HepG2 (cell line): ENCODE data around the gene SNAI3. TPM values are rescaled to one million over a fixed set of nuclear protein-coding genes. Genes with fewer than 3 reads are reported as not detected.

Source experiments
- ARID2 ChIP-seq: sonication (generic); formaldehyde crosslinking; IDR thresholded peaks from 2 replicates; pipeline ENCODE4 v1.8.1; 2022; ENCODE audit warnings: mild to moderate bottlenecking, missing genetic modification reagents, borderline replicate concordance
- HIVEP1 ChIP-seq: sonication (generic); formaldehyde crosslinking; IDR thresholded peaks from 2 replicates; pipeline ENCODE4 v1.4.0; 2020; ENCODE audit warnings: mild to moderate bottlenecking, missing genetic modification reagents
- HOXA9 ChIP-seq: sonication (generic); formaldehyde crosslinking; IDR thresholded peaks from 2 replicates; pipeline ENCODE4 v1.8.1; 2022; ENCODE audit warnings: missing genetic modification reagents, mild to moderate bottlenecking, moderate library complexity, borderline replicate concordance
- KLF13 ChIP-seq: sonication (generic); formaldehyde crosslinking; IDR thresholded peaks from 2 replicates; pipeline ENCODE4 v1.4.0; 2020; ENCODE audit warnings: mild to moderate bottlenecking, missing genetic modification reagents
- MED8 ChIP-seq: sonication (generic); formaldehyde crosslinking; IDR thresholded peaks from 2 replicates; pipeline ENCODE4 v1.8.1; 2023; ENCODE audit warnings: mild to moderate bottlenecking, missing genetic modification reagents; ENCODE audit not compliant: insufficient replicate concordance
- ZBTB49 ChIP-seq: sonication (generic); formaldehyde crosslinking; IDR thresholded peaks from 2 replicates; pipeline ENCODE4 v1.4.0; 2020; ENCODE audit warnings: missing genetic modification reagents, borderline replicate concordance
- ZBTB7A ChIP-seq: sonication (generic); formaldehyde crosslinking; IDR thresholded peaks from 2 replicates; pipeline ENCODE4 v1.8.0; 2022; ENCODE audit warnings: mild to moderate bottlenecking, missing genetic modification reagents
- ZEB1 ChIP-seq: IDR thresholded peaks from 2 replicates; pipeline ENCODE4 v1.6.1; 2012; ENCODE audit warnings: mild to moderate bottlenecking, low read depth, inconsistent platforms; ENCODE audit not compliant: insufficient replicate concordance
- ZNF275 ChIP-seq: sonication (generic); formaldehyde crosslinking; IDR thresholded peaks from 2 replicates; pipeline ENCODE4 v1.8.0; 2022; ENCODE audit warnings: missing genetic modification reagents, mild to moderate bottlenecking, inconsistent platforms, borderline replicate concordance
- ZNF33B ChIP-seq: sonication (generic); formaldehyde crosslinking; IDR thresholded peaks from 2 replicates; pipeline ENCODE4 v1.5.1; 2020; ENCODE audit warnings: mild to moderate bottlenecking, missing genetic modification reagents
- ZNF557 ChIP-seq: sonication (generic); formaldehyde crosslinking; IDR thresholded peaks from 2 replicates; pipeline ENCODE4 v1.4.0; 2020; ENCODE audit warnings: missing genetic modification reagents
- ZNF576 ChIP-seq: sonication (generic); formaldehyde crosslinking; IDR thresholded peaks from 2 replicates; pipeline ENCODE4 v1.4.0; 2020; ENCODE audit warnings: mild to moderate bottlenecking, missing genetic modification reagents
- ZNF652 ChIP-seq: IDR thresholded peaks from 2 replicates; pipeline ENCODE4 v1.6.1; 2016; ENCODE audit warnings: low read depth, borderline replicate concordance
- ZSCAN20 ChIP-seq: sonication (generic); formaldehyde crosslinking; IDR thresholded peaks from 2 replicates; pipeline ENCODE4 v1.4.0; 2020; ENCODE audit warnings: missing genetic modification reagents, mild to moderate bottlenecking, borderline replicate concordance
- polyA plus RNA-seq, 8 experiments: library from polyadenylated mRNA; depleted of rRNA in 3 of 8; stranded (reverse) in 7 of 8; unstranded in 1 of 8; fragments of >200 nt; fragmentation: Illumina TruSeq in 4 of 8; extraction: Trizol in 4 of 8; gene quantifications; 2 replicates each; pipeline versions ENCODE4 v1.2.1 to v1.2.3, GENCODE V29; 2011 to 2016; ENCODE audit warnings: low read depth in 4 of 8, missing spikeins in 1 of 8, mixed read lengths in 1 of 8; ENCODE audit not compliant: insufficient read depth in 1 of 8
- total RNA-seq, 5 experiments: library from RNA; depleted of rRNA; stranded (reverse); fragments of >200 nt; fragmentation: Illumina TruSeq; extraction: Trizol; gene quantifications; 2 replicates each; pipeline ENCODE4 v1.2.3, GENCODE V29; 2016; ENCODE audit warnings: low read depth in 1 of 5
- TF ChIP-seq, protein P1 (sequence below): sonication (generic); formaldehyde crosslinking; IDR thresholded peaks from 2 replicates; pipeline ENCODE4 v1.4.0; 2020; ENCODE audit warnings: missing genetic modification reagents
- TF ChIP-seq, protein P2 (sequence below): sonication (generic); formaldehyde crosslinking; IDR thresholded peaks from 2 replicates; pipeline ENCODE4 v1.4.0; 2020; ENCODE audit warnings: missing genetic modification reagents
- TF ChIP-seq, protein P3 (sequence below): IDR thresholded peaks from 2 replicates; pipeline ENCODE4 v1.6.1; 2016
- TF ChIP-seq, protein P4 (sequence below): sonication (generic); formaldehyde crosslinking; IDR thresholded peaks from 2 replicates; pipeline ENCODE4 v1.8.0; 2022; ENCODE audit warnings: mild to moderate bottlenecking, missing genetic modification reagents, moderate library complexity

The SNAI3 gene
- total and polyA plus RNA-seq, 2 of the 13 experiments (the other 11 are each of a cell fraction or from before 2014, with no cell fraction given) = 0.09 to 0.18 TPM

DNA sequence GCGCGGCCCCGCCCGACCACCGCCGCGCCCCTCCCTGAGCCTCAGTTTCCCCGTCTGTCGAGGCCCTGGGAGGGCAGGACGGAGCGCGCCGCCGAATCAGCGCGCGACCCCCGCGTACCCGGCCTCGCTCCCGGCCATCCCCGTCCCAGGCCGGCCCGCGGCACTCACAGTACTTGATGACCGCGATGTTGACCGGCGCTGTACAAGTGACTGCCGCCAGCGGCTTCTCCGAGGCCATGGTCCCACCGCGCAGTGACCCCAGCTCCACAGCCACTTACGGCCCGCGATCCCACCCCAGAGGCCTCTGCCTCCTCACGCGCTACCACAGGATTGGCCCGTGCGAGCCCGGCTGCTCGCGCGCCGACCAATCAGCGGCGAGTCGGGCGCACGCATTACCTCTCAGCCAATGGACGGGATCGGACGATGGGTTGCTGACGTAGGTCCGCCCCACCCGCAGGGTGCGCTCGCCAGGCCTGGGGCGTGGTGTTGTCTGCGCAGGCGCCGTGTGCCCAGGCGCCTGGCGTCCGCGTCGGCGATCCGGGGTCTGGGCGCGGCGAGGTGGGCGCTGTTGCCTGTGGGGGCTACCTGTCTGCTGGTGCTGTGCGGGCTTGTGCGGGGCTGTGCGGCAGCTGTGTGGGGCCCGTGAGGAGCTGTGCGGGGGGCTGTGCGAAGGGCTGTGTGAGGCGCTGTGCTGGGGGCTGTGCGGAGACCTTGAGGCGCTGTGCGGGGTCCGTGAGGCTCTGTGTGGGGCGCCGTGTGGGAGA, 23.3 kb downstream of the SNAI3 start, which contains the start of gene MVD (continued):
- no peak; the same call in 1 of the 2 replicates for TF ChIP-seq ZBTB49 (CRISPR knock-in tag)
- TF ChIP-seq, protein P1, sequence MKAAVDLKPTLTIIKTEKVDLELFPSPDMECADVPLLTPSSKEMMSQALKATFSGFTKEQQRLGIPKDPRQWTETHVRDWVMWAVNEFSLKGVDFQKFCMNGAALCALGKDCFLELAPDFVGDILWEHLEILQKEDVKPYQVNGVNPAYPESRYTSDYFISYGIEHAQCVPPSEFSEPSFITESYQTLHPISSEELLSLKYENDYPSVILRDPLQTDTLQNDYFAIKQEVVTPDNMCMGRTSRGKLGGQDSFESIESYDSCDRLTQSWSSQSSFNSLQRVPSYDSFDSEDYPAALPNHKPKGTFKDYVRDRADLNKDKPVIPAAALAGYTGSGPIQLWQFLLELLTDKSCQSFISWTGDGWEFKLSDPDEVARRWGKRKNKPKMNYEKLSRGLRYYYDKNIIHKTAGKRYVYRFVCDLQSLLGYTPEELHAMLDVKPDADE (CRISPR knock-in tag) = 0 out of 2 replicates have a peak, but pooled peaks have one; percentile 15
- TF ChIP-seq, protein P2, sequence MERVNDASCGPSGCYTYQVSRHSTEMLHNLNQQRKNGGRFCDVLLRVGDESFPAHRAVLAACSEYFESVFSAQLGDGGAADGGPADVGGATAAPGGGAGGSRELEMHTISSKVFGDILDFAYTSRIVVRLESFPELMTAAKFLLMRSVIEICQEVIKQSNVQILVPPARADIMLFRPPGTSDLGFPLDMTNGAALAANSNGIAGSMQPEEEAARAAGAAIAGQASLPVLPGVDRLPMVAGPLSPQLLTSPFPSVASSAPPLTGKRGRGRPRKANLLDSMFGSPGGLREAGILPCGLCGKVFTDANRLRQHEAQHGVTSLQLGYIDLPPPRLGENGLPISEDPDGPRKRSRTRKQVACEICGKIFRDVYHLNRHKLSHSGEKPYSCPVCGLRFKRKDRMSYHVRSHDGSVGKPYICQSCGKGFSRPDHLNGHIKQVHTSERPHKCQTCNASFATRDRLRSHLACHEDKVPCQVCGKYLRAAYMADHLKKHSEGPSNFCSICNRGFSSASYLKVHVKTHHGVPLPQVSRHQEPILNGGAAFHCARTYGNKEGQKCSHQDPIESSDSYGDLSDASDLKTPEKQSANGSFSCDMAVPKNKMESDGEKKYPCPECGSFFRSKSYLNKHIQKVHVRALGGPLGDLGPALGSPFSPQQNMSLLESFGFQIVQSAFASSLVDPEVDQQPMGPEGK = peak; percentile 89
- TF ChIP-seq ZNF652 = no peak
- peak; percentile 67 for TF ChIP-seq ZBTB7A (CRISPR knock-in tag)
- TF ChIP-seq, protein P3, sequence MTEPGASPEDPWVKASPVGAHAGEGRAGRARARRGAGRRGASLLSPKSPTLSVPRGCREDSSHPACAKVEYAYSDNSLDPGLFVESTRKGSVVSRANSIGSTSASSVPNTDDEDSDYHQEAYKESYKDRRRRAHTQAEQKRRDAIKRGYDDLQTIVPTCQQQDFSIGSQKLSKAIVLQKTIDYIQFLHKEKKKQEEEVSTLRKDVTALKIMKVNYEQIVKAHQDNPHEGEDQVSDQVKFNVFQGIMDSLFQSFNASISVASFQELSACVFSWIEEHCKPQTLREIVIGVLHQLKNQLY (CRISPR knock-in tag) = no peak
- 0 out of 2 replicates have a peak, but pooled peaks have one; percentile 89 for TF ChIP-seq ZNF33B (CRISPR knock-in tag)
- peak; percentile 83 for TF ChIP-seq ZEB1
- TF ChIP-seq MED8 (CRISPR knock-in tag) = peak; percentile 86
- TF ChIP-seq ZSCAN20 (CRISPR knock-in tag) = no peak
- TF ChIP-seq ZNF576 = peak; percentile 74; the same call in 1 of the 2 replicates
- peak; percentile 32; the same call in 1 of the 2 replicates for TF ChIP-seq HOXA9 (CRISPR knock-in tag)
- TF ChIP-seq, protein P4, sequence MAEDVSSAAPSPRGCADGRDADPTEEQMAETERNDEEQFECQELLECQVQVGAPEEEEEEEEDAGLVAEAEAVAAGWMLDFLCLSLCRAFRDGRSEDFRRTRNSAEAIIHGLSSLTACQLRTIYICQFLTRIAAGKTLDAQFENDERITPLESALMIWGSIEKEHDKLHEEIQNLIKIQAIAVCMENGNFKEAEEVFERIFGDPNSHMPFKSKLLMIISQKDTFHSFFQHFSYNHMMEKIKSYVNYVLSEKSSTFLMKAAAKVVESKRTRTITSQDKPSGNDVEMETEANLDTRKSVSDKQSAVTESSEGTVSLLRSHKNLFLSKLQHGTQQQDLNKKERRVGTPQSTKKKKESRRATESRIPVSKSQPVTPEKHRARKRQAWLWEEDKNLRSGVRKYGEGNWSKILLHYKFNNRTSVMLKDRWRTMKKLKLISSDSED = no peak
- TF ChIP-seq HIVEP1 (CRISPR knock-in tag) = peak; percentile 47; the same call in 1 of the 2 replicates
- TF ChIP-seq KLF13 (CRISPR knock-in tag) = no peak; the same call in 1 of the 2 replicates
- peak; percentile 70; the same call in 1 of the 2 replicates for TF ChIP-seq ARID2 (CRISPR knock-in tag)
- no peak for TF ChIP-seq ZNF557 (CRISPR knock-in tag)
- peak; percentile 86; the same call in 1 of the 2 replicates for TF ChIP-seq ZNF275 (CRISPR knock-in tag)
